Fibroblast of lung (primary cell): ENCODE results near the gene PPP2R3B.

Experiments used
- EZH2 ChIP-seq: IDR thresholded peaks from 2 replicates; pipeline ENCODE4 v1.5.1; 2012; ENCODE audit warnings: low read length, control low read depth, mild to moderate bottlenecking; ENCODE audit errors: missing control alignments
- TF ChIP-seq, protein P1 (sequence below), 2 donors: IDR thresholded peaks in 1 of 2; conservative IDR thresholded peaks in 1 of 2; 1 replicate in 1 of 2; 2 replicates in 1 of 2; pipeline ENCODE4 v1.5.1; 2011 to 2012; ENCODE audit warnings: low read length in 2 of 2, control low read depth in 1 of 2, inconsistent platforms in 1 of 2, low read depth in 1 of 2, mild to moderate bottlenecking in 1 of 2

DNA sequence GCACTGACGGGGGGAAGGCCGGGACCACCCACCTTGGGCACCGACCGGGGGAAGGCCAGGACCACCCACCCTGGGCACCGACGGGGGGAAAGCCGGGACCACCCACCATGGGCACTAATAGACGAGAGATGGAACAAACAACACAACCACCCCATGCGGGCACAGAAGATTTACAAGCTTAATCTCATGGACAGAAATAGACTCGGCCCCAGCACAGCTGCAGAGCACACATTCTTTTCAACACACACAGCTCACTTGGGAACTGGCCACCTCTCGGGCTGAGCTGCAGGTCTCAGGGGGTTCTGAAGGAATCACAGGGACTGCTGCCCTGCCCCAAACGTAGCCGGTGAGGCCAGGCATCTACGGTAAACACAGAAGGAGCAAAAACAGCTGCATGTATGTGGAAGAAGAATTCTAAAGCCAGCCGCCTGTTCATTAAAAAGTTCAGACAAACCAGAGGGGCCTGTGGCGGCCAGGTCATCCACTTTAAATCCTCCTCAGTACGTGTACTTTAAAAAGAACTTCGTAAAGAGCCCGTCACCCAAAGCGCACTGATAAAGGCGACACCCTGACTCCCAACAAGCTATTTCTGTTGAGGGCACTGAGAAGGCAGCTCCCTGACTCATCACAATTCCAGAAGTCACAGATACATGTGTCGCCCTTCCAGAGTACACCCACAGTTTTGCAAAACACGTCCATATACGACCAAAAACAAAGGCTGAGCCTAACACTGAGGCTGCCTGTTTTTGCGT is 17.7 kb downstream of the PPP2R3B start:
- TF ChIP-seq, protein P1, sequence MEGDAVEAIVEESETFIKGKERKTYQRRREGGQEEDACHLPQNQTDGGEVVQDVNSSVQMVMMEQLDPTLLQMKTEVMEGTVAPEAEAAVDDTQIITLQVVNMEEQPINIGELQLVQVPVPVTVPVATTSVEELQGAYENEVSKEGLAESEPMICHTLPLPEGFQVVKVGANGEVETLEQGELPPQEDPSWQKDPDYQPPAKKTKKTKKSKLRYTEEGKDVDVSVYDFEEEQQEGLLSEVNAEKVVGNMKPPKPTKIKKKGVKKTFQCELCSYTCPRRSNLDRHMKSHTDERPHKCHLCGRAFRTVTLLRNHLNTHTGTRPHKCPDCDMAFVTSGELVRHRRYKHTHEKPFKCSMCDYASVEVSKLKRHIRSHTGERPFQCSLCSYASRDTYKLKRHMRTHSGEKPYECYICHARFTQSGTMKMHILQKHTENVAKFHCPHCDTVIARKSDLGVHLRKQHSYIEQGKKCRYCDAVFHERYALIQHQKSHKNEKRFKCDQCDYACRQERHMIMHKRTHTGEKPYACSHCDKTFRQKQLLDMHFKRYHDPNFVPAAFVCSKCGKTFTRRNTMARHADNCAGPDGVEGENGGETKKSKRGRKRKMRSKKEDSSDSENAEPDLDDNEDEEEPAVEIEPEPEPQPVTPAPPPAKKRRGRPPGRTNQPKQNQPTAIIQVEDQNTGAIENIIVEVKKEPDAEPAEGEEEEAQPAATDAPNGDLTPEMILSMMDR (conservative IDR thresholded peaks at IDR 0.05 in 1 of 2, IDR thresholded peaks at IDR 0.05 in 1 of 2; ENCODE audit: low read depth in 1 of 2, low read length in 2 of 2) = no peak
- no peak for TF ChIP-seq EZH2
